Left lung (tissue), 10 donors: ENCODE results near the gene CCDC91. TPM values are rescaled to one million over a fixed set of nuclear protein-coding genes. Genes with fewer than 3 reads are reported as not detected.
A peak's percentile ranks its signal among the peaks of the same experiment; 100 is the strongest.

Experiments used
- ATAC-seq: fragments of 200-7000 bp; cut with Tn5 transposase; one replicate; pipeline ENCODE4 v1.9.1; 2020; ENCODE audit warnings: moderate library complexity
- DNase-seq, 4 donors: peaks; one replicate each; pipeline ENCODE4 v3.0.0-alpha.2; 2013 to 2020
- H3K27ac ChIP-seq, 2 donors: fragments of 200-600 bp; sonication (generic) in 1 of 2; one replicate each; pipeline versions ENCODE4 v1.5.0 to v1.8.0; 2020 to 2021
- H3K27me3 ChIP-seq, 2 donors: fragments of 200-600 bp; sonication (generic) in 1 of 2; one replicate each; pipeline versions ENCODE4 v1.5.0 to v1.8.0; 2020 to 2021
- H3K36me3 ChIP-seq, 2 donors: fragments of 200-600 bp; sonication (generic) in 1 of 2; one replicate each; pipeline versions ENCODE4 v1.5.0 to v1.8.0; 2020 to 2021
- H3K4me1 ChIP-seq, 2 donors: fragments of 200-600 bp; one replicate each; pipeline ENCODE4 v1.8.0; 2021
- H3K4me3 ChIP-seq, 2 donors: fragments of 200-600 bp; sonication (generic) in 1 of 2; one replicate each; pipeline versions ENCODE4 v1.5.0 to v1.8.0; 2020 to 2021; ENCODE audit warnings: mild to moderate bottlenecking in 1 of 2
- H3K9me3 ChIP-seq, 2 donors: fragments of 200-600 bp; sonication (generic) in 1 of 2; one replicate each; pipeline versions ENCODE4 v1.5.0 to v1.8.0; 2020 to 2021
- CTCF ChIP-seq, 2 donors: fragments of 200-600 bp; sonication (generic) in 1 of 2; IDR thresholded peaks; one replicate each; pipeline versions ENCODE4 v1.5.0 to v1.8.0; 2021; ENCODE audit warnings: antibody characterized with exemption in 2 of 2
- intact Hi-C, 2 donors: fragments of 100-400 bp; cut with DNase I; formaldehyde crosslinking; loops; one replicate each; pipeline versions ENCODE4 v1.11.2 to v1.14.2; 2022
- polyA plus RNA-seq, 6 donors: library from polyadenylated mRNA; unstranded; fragments of 120-200 nt; gene quantifications; one replicate each; pipeline ENCODE4 v1.2.1, GENCODE V29; 2013; ENCODE audit not compliant: insufficient read length in 6 of 6
- total RNA-seq, 2 donors: library from RNA; stranded (reverse); fragmentation: NEBNext Ultra II Directional; extraction: Animal tissue kit (Norgen Biotek cat#: 25700); gene quantifications; one replicate each; pipeline ENCODE4 v1.2.1, GENCODE V29; 2021
- donor health status: DM: no; HTN: yes; CAD: no.
- donor health status: DM: no; HTN: no; CAD: no.

The CCDC91 gene
- total and polyA plus RNA-seq, 8 donors = 18.5 to 30.0 (median 26.2) TPM

- H3K36me3 ChIP-seq = peaks cover 0 to 7% of the 10 kb centered on the region in 2 donors
- no peak overlapping the region for H3K27ac ChIP-seq
- no peaks in the 10 kb centered on the region for H3K27me3 ChIP-seq
- intact Hi-C loops = no loop called here
- peak in 1 of 4 donors; percentile 39 for DNase-seq
- no peak overlapping the region for H3K4me3 ChIP-seq
- peaks cover 0 to 5% of the 10 kb centered on the region in 2 donors for H3K9me3 ChIP-seq
- no peaks in the 10 kb centered on the region for H3K4me1 ChIP-seq
- no peak for ATAC-seq
- no peak for TF ChIP-seq CTCF (IDR thresholded peaks at IDR 0.05)
Measured at GRCh38 chr12:28351414-28351813, 161.2 kb downstream of the CCDC91 start.

- DNase-seq (peak in 2 of 4 donors; percentile 36 to 44), ATAC-seq (no peak)
- no peak overlapping the region for H3K4me3 ChIP-seq
- peaks cover 0 to 7% of the 10 kb centered on the region in 2 donors for H3K36me3 ChIP-seq
- H3K27me3 ChIP-seq = no peaks in the 10 kb centered on the region
- no peak overlapping the region for H3K27ac ChIP-seq
- H3K9me3 ChIP-seq = peaks cover 0 to 5% of the 10 kb centered on the region in 2 donors
- H3K4me1 ChIP-seq = no peaks in the 10 kb centered on the region
- no peak for TF ChIP-seq CTCF (IDR thresholded peaks at IDR 0.05)
- intact Hi-C loops = no loop called here
Measured at GRCh38 chr12:28355161-28355560, 164.9 kb downstream of the CCDC91 start.

- intact Hi-C loops = no loop called here
- no peak overlapping the region for H3K27ac ChIP-seq
Measured at GRCh38 chr12:28360253-28360652, 170.0 kb downstream of the CCDC91 start.

GRCh38 chr12:28367326-28367725, 177.1 kb downstream of the CCDC91 start:
- Histone ChIP-seq H3K27me3 (no peaks in the 10 kb centered on the region), H3K36me3 (peaks cover 0 to 52% of the 10 kb centered on the region in 2 donors), H3K9me3 (peaks cover 3 to 57% of the 10 kb centered on the region in 2 donors), H3K4me3 (no peak overlapping the region), H3K27ac (no peak overlapping the region), H3K4me1 (no peaks in the 10 kb centered on the region)
- TF ChIP-seq CTCF (IDR thresholded peaks at IDR 0.05) = no peak
- ATAC-seq = no peak
- DNase-seq = no peak
- intact Hi-C loops = no loop called here

More at GRCh38 chr12:28360253-28360652, 170.0 kb downstream of the CCDC91 start:
- no peak overlapping the region for H3K4me3 ChIP-seq
- peaks cover 0 to 4% of the 10 kb centered on the region in 2 donors for H3K36me3 ChIP-seq
- ATAC-seq (no peak), DNase-seq (no peak)
- no peaks in the 10 kb centered on the region for H3K27me3 ChIP-seq
- peaks cover 0 to 2% of the 10 kb centered on the region in 2 donors for H3K9me3 ChIP-seq
- no peaks in the 10 kb centered on the region for H3K4me1 ChIP-seq
- TF ChIP-seq CTCF (IDR thresholded peaks at IDR 0.05) = no peak

GRCh38 chr12:28367993-28368392, 177.7 kb downstream of the CCDC91 start:
- intact Hi-C loops = no loop called here

More at GRCh38 chr12:28367993-28368392, 177.7 kb downstream of the CCDC91 start:
- Histone ChIP-seq H3K36me3 (peaks cover 0 to 52% of the 10 kb centered on the region in 2 donors), H3K27ac (no peak overlapping the region), H3K27me3 (no peaks in the 10 kb centered on the region), H3K4me1 (no peaks in the 10 kb centered on the region), H3K9me3 (peaks cover 3 to 59% of the 10 kb centered on the region in 2 donors), H3K4me3 (no peak overlapping the region)
- TF ChIP-seq CTCF (IDR thresholded peaks at IDR 0.05) = no peak
- DNase-seq (no peak), ATAC-seq (no peak)
